ENCODE measurements around the gene TPCN1.
"Not testable (repeated sequence)": the region's sequence is repeated elsewhere in the genome, so short reads cannot be mapped to it uniquely, and the experiment has no call there.

TPCN1 gene

GRCh38 chr12:113197518-113198077 lies 23.7 kb upstream of the TPCN1 start:
- DNase-seq, result no peak

- no peak for DNase-seq
Measured at GRCh38 chr12:113198296-113198695, 23.0 kb upstream of the TPCN1 start.

GRCh38 chr12:113200021-113200797 lies 21.1 kb upstream of the TPCN1 start:
- DNase-seq, result no peak

- no peak for DNase-seq
Measured at GRCh38 chr12:113201187-113202177, 19.8 kb upstream of the TPCN1 start.

GRCh38 chr12:113202300-113203075 lies 18.8 kb upstream of the TPCN1 start:
- DNase-seq, result no peak

- no peak for DNase-seq
Measured at GRCh38 chr12:113203852-113204760, 17.2 kb upstream of the TPCN1 start.

DNA sequence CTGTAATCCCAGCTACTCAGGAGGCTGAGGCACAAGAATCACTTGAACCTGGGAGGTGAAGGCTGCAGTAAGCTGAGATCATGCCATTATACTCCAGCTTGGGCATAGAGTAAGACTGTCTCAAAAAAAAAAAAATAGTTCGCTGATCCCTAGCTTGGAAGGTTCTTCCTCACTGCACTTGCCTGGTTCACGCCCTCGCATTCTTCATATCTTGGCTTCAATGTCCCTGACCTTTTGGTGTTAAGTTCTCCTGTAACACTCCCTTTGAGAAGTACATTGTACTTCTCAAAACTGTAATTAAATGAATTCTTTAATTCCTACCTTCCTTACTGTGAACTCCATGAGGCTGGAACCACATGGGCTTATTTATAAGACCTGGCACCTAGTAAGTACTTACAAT lies 16.5 kb upstream of the TPCN1 start:
- DNase-seq, result no peak

DNA sequence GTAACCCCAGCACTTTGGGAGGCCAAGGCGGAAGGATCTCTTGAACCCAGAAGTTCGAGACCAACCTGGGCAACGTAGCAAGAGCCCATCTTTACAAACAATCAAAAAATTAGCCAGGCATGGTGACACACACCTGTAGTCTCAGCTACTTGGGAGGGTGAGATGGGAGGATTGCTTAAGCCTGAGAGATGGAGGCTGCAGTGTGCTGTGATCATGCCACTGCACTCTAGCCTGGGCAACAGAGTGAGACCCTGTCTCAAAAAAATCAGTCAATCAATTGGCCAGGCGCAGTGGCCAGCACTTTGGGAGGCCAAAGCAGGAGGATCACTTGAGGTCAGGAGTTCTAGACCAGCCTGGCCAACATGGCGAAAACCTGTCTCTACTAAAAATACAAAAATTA lies 14.5 kb upstream of the TPCN1 start:
- DNase-seq, result not testable (repeated sequence)

GRCh38 chr12:113207613-113208040 lies 13.6 kb upstream of the TPCN1 start:
- no peak for DNase-seq

GRCh38 chr12:113208041-113208934 lies 13.0 kb upstream of the TPCN1 start:
- DNase-seq, result no peak

DNA sequence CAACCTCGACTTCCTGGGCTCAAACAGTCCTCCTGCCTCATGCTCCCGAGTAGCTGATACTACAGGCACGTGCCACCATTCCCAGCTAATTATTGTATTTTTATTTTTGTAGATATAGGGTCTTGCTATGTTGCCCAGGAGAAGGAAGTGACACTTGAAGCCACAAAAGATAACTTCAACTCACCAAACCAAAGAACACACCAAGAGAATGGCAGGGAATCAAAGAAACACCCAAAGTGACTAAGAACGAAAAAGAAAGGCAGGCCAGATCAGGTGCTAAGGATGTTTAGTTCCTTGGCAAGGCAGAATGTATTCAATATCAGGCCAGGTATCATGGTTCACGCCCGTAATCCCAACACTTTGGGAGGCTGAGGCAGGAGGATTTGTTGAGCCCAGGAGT lies 10.1 kb upstream of the TPCN1 start:
- DNase-seq, result no peak

DNA sequence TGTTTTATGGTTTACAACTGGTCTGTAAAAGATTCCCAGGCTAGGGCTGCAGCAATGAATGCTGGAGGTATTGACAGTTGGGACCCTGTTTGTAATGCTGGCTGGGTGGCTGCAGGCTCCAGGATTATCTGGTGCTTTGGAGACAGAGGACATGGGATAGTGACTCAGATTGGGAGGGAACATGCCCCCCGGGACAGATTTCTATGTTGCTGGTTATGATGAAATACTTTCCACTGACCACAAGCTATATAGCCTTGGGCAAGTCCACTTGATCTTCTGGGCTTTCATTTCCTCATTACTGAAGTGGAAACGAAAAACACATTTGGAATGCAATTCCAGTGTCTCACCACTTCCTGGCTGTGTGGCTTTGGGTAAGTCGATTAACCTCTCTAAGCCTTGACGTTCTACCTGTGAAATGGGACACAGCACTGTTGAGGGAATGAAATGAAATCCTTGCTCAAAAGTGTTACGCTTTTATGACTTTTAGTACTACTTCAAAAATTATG lies 6.3 kb upstream of the TPCN1 start:
- no peak for DNase-seq

GRCh38 chr12:113216027-113216426 lies 5.2 kb upstream of the TPCN1 start:
- DNase-seq, result no peak

DNA sequence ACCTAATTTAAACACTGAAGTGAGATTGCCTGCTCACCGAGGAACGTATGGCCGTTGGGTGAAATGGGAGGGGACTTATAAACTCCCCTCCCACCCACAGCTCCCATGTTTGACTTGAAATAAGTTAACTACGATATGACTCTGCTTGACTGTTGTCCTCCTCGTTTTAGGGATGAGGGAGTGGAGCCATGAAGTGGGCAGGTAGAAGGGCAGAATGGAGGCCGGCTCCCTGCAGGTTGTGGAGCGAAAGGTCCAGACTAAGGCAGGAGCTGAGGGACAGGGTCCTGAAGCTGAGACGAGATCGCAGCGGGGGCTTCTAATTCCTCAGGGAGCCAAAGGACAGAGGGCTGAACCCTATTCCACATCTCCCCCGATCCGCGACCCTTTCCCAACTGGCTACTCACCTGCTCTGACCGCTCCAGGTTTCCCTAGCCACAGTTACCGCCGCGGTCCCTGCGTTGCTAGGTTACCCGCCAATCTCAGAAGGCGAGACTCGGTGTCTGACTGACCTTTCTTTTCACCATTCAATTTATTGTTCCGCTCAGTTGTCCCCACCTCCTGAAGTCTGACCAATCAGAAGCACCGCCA lies 577 bp upstream of the TPCN1 start:
- DNase-seq, result no peak

DNA sequence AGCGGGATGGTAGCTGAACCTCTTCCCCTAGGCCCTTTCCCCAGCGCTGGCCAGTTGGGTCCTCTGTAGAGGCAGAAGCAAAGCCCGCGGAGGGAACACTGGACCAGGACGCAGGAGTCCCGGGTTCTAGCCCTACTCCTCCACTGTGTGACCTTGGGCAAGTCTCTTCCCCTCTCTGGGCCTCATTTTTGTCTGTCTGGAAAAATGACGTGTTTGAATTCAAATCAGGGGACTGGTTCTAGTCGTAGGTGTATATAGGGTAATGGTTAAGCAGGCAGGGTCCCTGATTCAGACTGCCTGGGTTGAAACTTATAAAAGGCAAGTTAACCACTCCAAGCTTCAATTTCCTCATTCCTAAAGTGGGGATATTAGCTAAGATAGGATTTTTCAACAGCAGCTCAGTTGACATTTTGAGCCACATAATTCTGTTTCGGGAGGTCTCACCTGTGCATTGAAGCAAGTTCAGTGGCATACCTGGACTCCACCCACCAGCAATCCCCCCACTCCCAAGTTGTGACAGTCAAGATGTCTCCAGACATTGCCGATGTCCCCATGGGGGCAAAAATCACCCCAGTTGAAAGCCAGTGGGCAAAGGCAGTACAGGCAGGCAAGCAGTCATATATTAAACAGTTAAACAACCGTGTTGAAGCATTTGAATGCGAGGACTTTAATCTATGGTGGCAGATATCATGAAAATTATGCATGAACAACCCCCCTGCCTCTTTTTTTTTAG lies 899 bp downstream of the TPCN1 start:
- no peak for DNase-seq

- DNase-seq, result peak; percentile 70
Measured at GRCh38 chr12:113222730-113223531, 1.7 kb downstream of the TPCN1 start.

DNA sequence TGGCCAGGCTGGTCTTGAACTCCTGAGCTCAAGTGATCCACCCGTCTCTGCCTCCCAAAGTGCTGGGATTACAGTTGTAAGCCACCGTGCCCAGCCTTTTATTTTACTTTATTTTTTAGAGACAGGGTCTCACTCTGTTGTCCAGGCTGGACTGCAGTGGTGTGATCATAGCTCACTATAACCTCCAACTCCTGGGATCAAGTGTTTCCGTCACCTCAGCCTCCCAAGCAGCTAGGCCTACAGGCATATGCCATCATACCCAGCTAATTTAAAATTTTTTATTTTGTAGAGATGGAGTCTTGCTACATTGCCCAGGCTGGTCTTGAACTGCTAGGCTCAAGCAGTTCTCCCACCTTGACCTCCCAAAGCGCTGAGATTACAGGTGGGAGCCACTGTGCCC lies 3.7 kb downstream of the TPCN1 start:
- DNase-seq, result no peak

All from NCI-H2107 (cell line).